GM12878 (cell line): ENCODE data around the gene DOK7. TPM values are rescaled to one million over a fixed set of nuclear protein-coding genes. Genes with fewer than 3 reads are reported as not detected.

ENCODE experiments used
- ATAC-seq: fragments of 200-7000 bp; cut with Tn5 transposase; 3 replicates; pipeline ENCODE4 v1.9.1; 2020; ENCODE audit warnings: mild to moderate bottlenecking, moderate library complexity
- BruUV-seq: library from RNA; stranded (reverse); fragments of 400-500 nt; replicated peaks from 2 replicates; lab custom pipeline; 2021; lab: Mats Ljungman, UMichigan
- CTCF ChIA-PET: fragments of 300-600 bp; sonication (Branson Sonifier 250); formaldehyde crosslinking; extraction: SDS; loops from one replicate; lab custom pipeline; 2021; ENCODE audit warnings: inconsistent platforms; lab: Yijun Ruan, JAX
- POLR2A ChIA-PET: fragments of 350-600 bp; formaldehyde crosslinking; extraction: SDS; loops from one replicate; lab custom pipeline; 2021; ENCODE audit warnings: inconsistent platforms; lab: Charles Lee
- RAD21 ChIA-PET: fragments of 300-600 bp; sonication (Branson Sonifier 250); formaldehyde crosslinking; loops from one replicate; lab custom pipeline; 2023; ENCODE audit warnings: antibody characterized with exemption; ENCODE audit not compliant: unreplicated experiment; lab: Charles Lee
- SMC1A ChIA-PET: fragments of 300-600 bp; sonication (Branson Sonifier 250); formaldehyde crosslinking; loops from one replicate; lab custom pipeline; 2023; ENCODE audit not compliant: unreplicated experiment, uncharacterized antibody; lab: Charles Lee
- DNase-seq: peaks from one replicate; pipeline ENCODE4 v3.0.0-alpha.2; 2011; ENCODE audit warnings: low read depth, low spot score
- FAIRE-seq: peaks from 3 replicates; lab custom pipeline; 2011; peaks lifted over from hg19 to GRCh38; lab: Jason Lieb, UNC
- H2AFZ ChIP-seq: 2 replicates; pipeline ENCODE4 v1.6.0; 2011; ENCODE audit warnings: low read depth, low read length, control low read depth; ENCODE audit not compliant: control insufficient read depth
- H3K27ac ChIP-seq: 2 replicates; pipeline ENCODE4 v1.5.1; 2011; ENCODE audit warnings: control low read depth; ENCODE audit not compliant: control insufficient read depth, insufficient read depth
- H3K27me3 ChIP-seq, 2 experiments: replicated peaks in 1 of 2; 2 replicates each; pipeline versions ENCODE4 v1.6.0 to v1.6.1; 2011; ENCODE audit warnings: low read length in 1 of 2; ENCODE audit not compliant: control insufficient read depth in 2 of 2, insufficient read depth in 2 of 2
- H3K36me3 ChIP-seq, 2 experiments: 2 replicates each; pipeline ENCODE4 v1.5.1; 2011; ENCODE audit warnings: low read length in 1 of 2; ENCODE audit not compliant: control insufficient read depth in 2 of 2, insufficient read depth in 2 of 2
- H3K4me1 ChIP-seq: 2 replicates; pipeline ENCODE4 v1.6.1; 2011; ENCODE audit warnings: mild to moderate bottlenecking, low read length, moderate library complexity, mixed read lengths; ENCODE audit not compliant: control insufficient read depth, insufficient read depth
- H3K4me2 ChIP-seq: 2 replicates; pipeline ENCODE4 v1.6.0; 2011; ENCODE audit warnings: control low read depth; ENCODE audit not compliant: control insufficient read depth, insufficient read depth
- H3K4me3 ChIP-seq: fragments of 200-600 bp; sonication (generic); 2 replicates; pipeline ENCODE4 v1.5.1; 2016
- H3K79me2 ChIP-seq: 2 replicates; pipeline ENCODE4 v1.6.0; 2011; ENCODE audit warnings: low read length; ENCODE audit not compliant: control insufficient read depth, insufficient read depth
- H3K9ac ChIP-seq: 2 replicates; pipeline ENCODE4 v1.8.0; 2011; ENCODE audit warnings: low read length, control low read depth, mixed read lengths; ENCODE audit not compliant: control insufficient read depth, insufficient read depth
- H3K9me3 ChIP-seq: replicated peaks from 3 replicates; pipeline ENCODE4 v1.5.1; 2011; ENCODE audit warnings: mild to moderate bottlenecking, low read length; ENCODE audit not compliant: control insufficient read depth, insufficient read depth
- H4K20me1 ChIP-seq: 2 replicates; pipeline ENCODE4 v1.6.0; 2011; ENCODE audit not compliant: control insufficient read depth, insufficient read depth
- ATF7 ChIP-seq: fragments of 450-650 bp; IDR thresholded peaks from 2 replicates; pipeline ENCODE4 v1.6.1; 2016; ENCODE audit warnings: low read depth, mild to moderate bottlenecking
- CHD2 ChIP-seq: IDR thresholded peaks from 2 replicates; pipeline ENCODE4 v1.6.1; 2011; ENCODE audit warnings: low read depth, low read length, improper control_type of control experiment, borderline replicate concordance
- CHD4 ChIP-seq: fragments of 200-600 bp; sonication (generic); IDR thresholded peaks from 2 replicates; pipeline ENCODE4 v1.6.1; 2016; ENCODE audit warnings: mild to moderate bottlenecking
- FOXM1 ChIP-seq: IDR thresholded peaks from 2 replicates; pipeline ENCODE4 v1.6.1; 2012; ENCODE audit warnings: low read depth, mild to moderate bottlenecking, inconsistent platforms, low read length, moderate library complexity
- IKZF2 ChIP-seq, 2 experiments: fragments of 450-650 bp; IDR thresholded peaks; 2 replicates each; pipeline ENCODE4 v1.6.1; 2017; ENCODE audit warnings: mild to moderate bottlenecking in 2 of 2, moderate library complexity in 2 of 2
- IRF4 ChIP-seq: IDR thresholded peaks from 2 replicates; pipeline ENCODE4 v1.6.1; 2011; ENCODE audit warnings: low read depth, low read length
- MEF2B ChIP-seq: fragments of 450-650 bp; IDR thresholded peaks from 2 replicates; pipeline ENCODE4 v1.6.1; 2018; ENCODE audit warnings: mild to moderate bottlenecking, moderate library complexity; ENCODE audit not compliant: partially characterized antibody, poor library complexity, severe bottlenecking
- NFIC ChIP-seq: IDR thresholded peaks from 2 replicates; pipeline ENCODE4 v1.6.1; 2012; ENCODE audit warnings: low read depth, mild to moderate bottlenecking, inconsistent platforms, low read length, moderate library complexity
- NKRF ChIP-seq: fragments of 450-650 bp; conservative IDR thresholded peaks from 2 replicates; pipeline ENCODE4 v1.6.1; 2017; ENCODE audit warnings: mild to moderate bottlenecking, moderate library complexity
- PAX5 ChIP-seq: IDR thresholded peaks from 2 replicates; pipeline ENCODE4 v1.6.1; 2011; ENCODE audit warnings: low read depth, low read length, borderline replicate concordance
- POU2F2 ChIP-seq: IDR thresholded peaks from 3 replicates; pipeline ENCODE4 v1.6.1; 2011; ENCODE audit warnings: low read depth, mild to moderate bottlenecking, low read length, borderline replicate concordance
- RAD21 ChIP-seq: IDR thresholded peaks from 2 replicates; pipeline ENCODE4 v1.6.1; 2011; ENCODE audit warnings: mild to moderate bottlenecking, low read depth, low read length, moderate library complexity; ENCODE audit not compliant: insufficient read depth
- RELB ChIP-seq: fragments of 450-650 bp; IDR thresholded peaks from 2 replicates; pipeline ENCODE4 v1.6.1; 2017; ENCODE audit warnings: low read depth, mild to moderate bottlenecking, moderate library complexity
- SMAD5 ChIP-seq: IDR thresholded peaks from 2 replicates; pipeline ENCODE4 v1.6.1; 2016; ENCODE audit warnings: antibody characterized with exemption, low read depth
- SP1 ChIP-seq: IDR thresholded peaks from one replicate; pipeline ENCODE4 v1.6.1; 2011; ENCODE audit warnings: low read depth, low read length
- TCF12 ChIP-seq: IDR thresholded peaks from 2 replicates; pipeline ENCODE4 v1.6.1; 2011; ENCODE audit warnings: low read depth, mild to moderate bottlenecking, low read length
- ZBTB40 ChIP-seq: fragments of 450-650 bp; IDR thresholded peaks from 2 replicates; pipeline ENCODE4 v1.6.1; 2016; ENCODE audit warnings: mild to moderate bottlenecking, moderate library complexity, borderline replicate concordance
- WGBS: methylation state at CpG from one replicate; pipeline ENCODE4 v1.1.6; 2016; ENCODE audit warnings: low lambda C conversion rate; ENCODE audit not compliant: insufficient replicate concordance, insufficient coverage; ENCODE audit errors: missing lambda C conversion rate; 5-methylcytosine and 5-hydroxymethylcytosine counted together
- in situ Hi-C: fragments of 300-500 bp; cut with MboI; formaldehyde crosslinking; loops from 9 replicates; pipeline ENCODE4 v1.14.3; 2018; ENCODE audit warnings: mixed read lengths
- intact Hi-C: fragments of 100-400 bp; cut with micrococcal nuclease; formaldehyde crosslinking; loops from one replicate; pipeline ENCODE4 v1.14.2; 2022; ENCODE audit not compliant: unreplicated experiment
- polyA plus RNA-seq, 11 experiments: library from polyadenylated mRNA; depleted of rRNA in 4 of 11; unstranded in 6 of 11; stranded (reverse) in 5 of 11; fragments of >200 nt; fragmentation: Nextera tagmentation in 4 of 11; fragmentation: Illumina TruSeq in 1 of 11; extraction: Ambion mirVana in 4 of 11; extraction: Trizol in 1 of 11; gene quantifications; 1 replicate in 1 of 11; 2 replicates in 10 of 11; pipeline versions ENCODE4 v1.2.1 to v1.2.3, GENCODE V29; 2011 to 2016; ENCODE audit warnings: inconsistent platforms in 2 of 11, missing spikeins in 2 of 11, low read depth in 1 of 11
- total RNA-seq, 4 experiments: library from RNA; depleted of rRNA in 3 of 4; stranded (reverse); fragments of >200 nt in 3 of 4; fragmentation: Illumina TruSeq in 1 of 4; extraction: Trizol in 1 of 4; gene quantifications; 2 replicates each; pipeline versions ENCODE4 v1.2.1 to v1.2.3, GENCODE V29; 2013 to 2021

DOK7 gene
- total and polyA plus RNA-seq, 10 of the 15 experiments (the other 5 are each of a cell fraction or from before 2014, with no cell fraction given), result 0.04 to 0.46 (median 0.18) TPM; not detected in 4

GRCh38 chr4:3422808-3423297 is 40.3 kb upstream of the DOK7 start:
- POLR2A ChIA-PET, result no interaction called here
- intact Hi-C loops, result no loop called here

More at GRCh38 chr4:3422808-3423297, 40.3 kb upstream of the DOK7 start:
- Histone ChIP-seq H3K4me1 (no peaks in the 10 kb centered on the region), H3K36me3 (no peaks in the 10 kb centered on the region), H3K79me2 (no peaks in the 10 kb centered on the region), H3K9ac (no peak overlapping the region), H3K27ac (no peak overlapping the region), H3K4me2 (no peak overlapping the region), H4K20me1 (no peaks in the 10 kb centered on the region), H3K4me3 (no peak overlapping the region), H3K27me3 (no peaks in the 10 kb centered on the region), H2AFZ (no peak overlapping the region), H3K9me3 (no peaks in the 10 kb centered on the region)
- DNase-seq (no peak), ATAC-seq (no peak), FAIRE-seq (no peak)
- TF ChIP-seq FOXM1 (no peak), NFIC (no peak), CHD2 (no peak), MEF2B (no peak), RELB (no peak), ZBTB40 (no peak), IRF4 (no peak), ATF7 (no peak), PAX5 (no peak), IKZF2 (IDR thresholded peaks at IDR 0.05) (no peak), POU2F2 (no peak), CHD4 (no peak), TCF12 (no peak), SMAD5 (no peak), NKRF (no peak), SP1 (no peak), RAD21 (no peak)
- SMC1A ChIA-PET, result no interaction called here
- RAD21 ChIA-PET, result no interaction called here
- WGBS, result 39% methylated on average over 19 of the region's 19 CpGs
- in situ Hi-C loops, result no loop called here
- CTCF ChIA-PET, result no interaction called here
- BruUV-seq, result no TSS peak
